Suprapubic skin (tissue), 4 donors: ENCODE data around the gene STKLD1. TPM values are rescaled to one million over a fixed set of nuclear protein-coding genes. Genes with fewer than 3 reads are reported as not detected.

Experiments used
- DNase-seq, 2 donors: peaks; one replicate each; pipeline ENCODE4 v3.0.0-alpha.2; 2019; ENCODE audit warnings: low spot score in 2 of 2
- H3K27ac ChIP-seq: fragments of 200-600 bp; sonication (generic); one replicate; pipeline ENCODE4 v1.5.1; 2019
- H3K27me3 ChIP-seq: fragments of 200-600 bp; sonication (generic); one replicate; pipeline ENCODE4 v1.5.1; 2019
- H3K36me3 ChIP-seq: fragments of 200-600 bp; sonication (generic); one replicate; pipeline ENCODE4 v1.5.1; 2019
- H3K4me1 ChIP-seq: fragments of 200-600 bp; sonication (generic); one replicate; pipeline ENCODE4 v1.5.1; 2019
- H3K4me3 ChIP-seq: fragments of 200-600 bp; sonication (generic); one replicate; pipeline ENCODE4 v1.5.1; 2019; ENCODE audit warnings: mild to moderate bottlenecking
- H3K9me3 ChIP-seq: fragments of 200-600 bp; sonication (generic); one replicate; pipeline ENCODE4 v1.5.1; 2019
- CTCF ChIP-seq, 2 donors: fragments of 200-600 bp in 1 of 2; fragments of 450-650 bp in 1 of 2; sonication (generic) in 1 of 2; IDR thresholded peaks; one replicate each; pipeline ENCODE4 v1.5.1; 2016 to 2019; ENCODE audit warnings: antibody characterized with exemption in 2 of 2, mild to moderate bottlenecking in 1 of 2, moderate library complexity in 1 of 2
- EP300 ChIP-seq: sonication (generic); formaldehyde crosslinking; IDR thresholded peaks from one replicate; pipeline ENCODE4 v1.6.1; 2017; ENCODE audit warnings: antibody characterized with exemption
- POLR2A ChIP-seq, 2 donors: fragments of 450-650 bp; IDR thresholded peaks; one replicate each; pipeline ENCODE4 v1.6.1; 2017; ENCODE audit warnings: antibody characterized with exemption in 2 of 2, mild to moderate bottlenecking in 2 of 2, moderate library complexity in 2 of 2
- POLR2AphosphoS5 ChIP-seq, 3 donors: sonication (generic); formaldehyde crosslinking; IDR thresholded peaks; one replicate each; pipeline ENCODE4 v1.6.1; 2017; ENCODE audit warnings: antibody characterized with exemption in 3 of 3
- WGBS: methylation state at CpG from one replicate; pipeline ENCODE4 v1.1.5; 2018; 5-methylcytosine and 5-hydroxymethylcytosine counted together
- total RNA-seq, 4 donors: library from RNA; depleted of rRNA; stranded (reverse); fragments of >200 nt; gene quantifications; one replicate each; pipeline ENCODE4 v1.1.0, GENCODE V29; 2016

The STKLD1 gene
- total RNA-seq, 4 donors from 2014 or later: 1.8 to 4.2 (median 2.3) TPM; not detected in 1

- WGBS: 73% methylated on average over 3 of the region's 3 CpGs
- TF ChIP-seq POLR2A (IDR thresholded peaks at IDR 0.05): no peak
- no peak for TF ChIP-seq CTCF (IDR thresholded peaks at IDR 0.05)
- Histone ChIP-seq H3K4me3 (no peak overlapping the region), H3K9me3 (no peaks in the 10 kb centered on the region), H3K27me3 (no peaks in the 10 kb centered on the region), H3K4me1 (peaks cover 49% of the 10 kb centered on the region), H3K36me3 (peaks cover 47% of the 10 kb centered on the region), H3K27ac (no peak overlapping the region)
- no peak for DNase-seq
Observed at GRCh38 chr9:133351526-133351907, 24.6 kb upstream of the STKLD1 start.

- Histone ChIP-seq H3K4me1 (peaks cover 47% of the 10 kb centered on the region), H3K36me3 (peaks cover 47% of the 10 kb centered on the region), H3K27me3 (no peaks in the 10 kb centered on the region), H3K27ac (no peak overlapping the region), H3K4me3 (no peak overlapping the region), H3K9me3 (no peaks in the 10 kb centered on the region)
- DNase-seq: no peak
- TF ChIP-seq POLR2A (IDR thresholded peaks at IDR 0.05): no peak
- no peak for TF ChIP-seq POLR2AphosphoS5 (IDR thresholded peaks at IDR 0.05)
- peak in 1 of 2 donors; percentile 17 for TF ChIP-seq CTCF (IDR thresholded peaks at IDR 0.05)
- no peak for TF ChIP-seq EP300
- WGBS: 82% methylated on average over 14 of the region's 14 CpGs
Observed at GRCh38 chr9:133351908-133352634, 24.1 kb upstream of the STKLD1 start.

- no peak for DNase-seq
- no peak overlapping the region for H3K27ac ChIP-seq
- H3K4me3 ChIP-seq: no peak overlapping the region
- peaks cover 51% of the 10 kb centered on the region for H3K4me1 ChIP-seq
- TF ChIP-seq POLR2AphosphoS5 (IDR thresholded peaks at IDR 0.05) (no peak), CTCF (IDR thresholded peaks at IDR 0.05) (no peak), EP300 (no peak), POLR2A (IDR thresholded peaks at IDR 0.05) (no peak)
- WGBS: 71% methylated on average over 8 of the region's 8 CpGs
- peaks cover 47% of the 10 kb centered on the region for H3K36me3 ChIP-seq
- no peaks in the 10 kb centered on the region for H3K9me3 ChIP-seq
- no peaks in the 10 kb centered on the region for H3K27me3 ChIP-seq
Observed at GRCh38 chr9:133352635-133353340, 23.4 kb upstream of the STKLD1 start.

GRCh38 chr9:133353548-133353947 lies 22.6 kb upstream of the STKLD1 start:
- Histone ChIP-seq H3K9me3 (no peaks in the 10 kb centered on the region), H3K27me3 (no peaks in the 10 kb centered on the region), H3K36me3 (peaks cover 47% of the 10 kb centered on the region), H3K4me1 (peaks cover 54% of the 10 kb centered on the region), H3K4me3 (no peak overlapping the region), H3K27ac (no peak overlapping the region)
- no peak for DNase-seq
- 75% methylated on average over 5 of the region's 5 CpGs for WGBS
- TF ChIP-seq CTCF (IDR thresholded peaks at IDR 0.05): no peak
- no peak for TF ChIP-seq POLR2AphosphoS5 (IDR thresholded peaks at IDR 0.05)
- no peak for TF ChIP-seq EP300
- no peak for TF ChIP-seq POLR2A (IDR thresholded peaks at IDR 0.05)

- no peaks in the 10 kb centered on the region for H3K9me3 ChIP-seq
- H3K27ac ChIP-seq: no peak overlapping the region
- peaks cover 46% of the 10 kb centered on the region for H3K4me1 ChIP-seq
- 58% methylated on average over 4 of the region's 7 CpGs for WGBS
- H3K4me3 ChIP-seq: no peak overlapping the region
- TF ChIP-seq POLR2AphosphoS5 (IDR thresholded peaks at IDR 0.05): no peak
- no peaks in the 10 kb centered on the region for H3K27me3 ChIP-seq
- peaks cover 47% of the 10 kb centered on the region for H3K36me3 ChIP-seq
- DNase-seq: no peak
Observed at GRCh38 chr9:133354766-133355165, 21.4 kb upstream of the STKLD1 start.
